HEK293T (cell line): ENCODE results near the gene GALK1.

Experiments used
- ARNT ChIP-seq: fragments of 450-650 bp; IDR thresholded peaks from 2 replicates; pipeline ENCODE4 v1.6.1; 2017; ENCODE audit warnings: mild to moderate bottlenecking
- BHLHE40 ChIP-seq: fragments of 450-650 bp; IDR thresholded peaks from 2 replicates; pipeline ENCODE4 v1.6.1; 2016; ENCODE audit warnings: mild to moderate bottlenecking, moderate library complexity, borderline replicate concordance
- CTBP1 ChIP-seq: fragments of 450-650 bp; IDR thresholded peaks from 2 replicates; pipeline ENCODE4 v1.6.1; 2016; ENCODE audit warnings: borderline replicate concordance
- FOXA1 ChIP-seq: fragments of 450-650 bp; IDR thresholded peaks from 2 replicates; pipeline ENCODE4 v1.6.1; 2016; ENCODE audit warnings: mild to moderate bottlenecking
- FOXK2 ChIP-seq: fragments of 450-650 bp; IDR thresholded peaks from 2 replicates; pipeline ENCODE4 v1.6.1; 2016; ENCODE audit warnings: mild to moderate bottlenecking
- FOXM1 ChIP-seq: fragments of 450-650 bp; IDR thresholded peaks from 2 replicates; pipeline ENCODE4 v1.6.1; 2017; ENCODE audit warnings: mild to moderate bottlenecking, borderline replicate concordance
- HDGF ChIP-seq: fragments of 450-650 bp; IDR thresholded peaks from 2 replicates; pipeline ENCODE4 v1.6.1; 2017; ENCODE audit warnings: antibody characterized with exemption, borderline replicate concordance
- NFRKB ChIP-seq: fragments of 450-650 bp; IDR thresholded peaks from 2 replicates; pipeline ENCODE4 v1.6.1; 2016; ENCODE audit warnings: mild to moderate bottlenecking, moderate library complexity
- SP1 ChIP-seq: fragments of 450-650 bp; IDR thresholded peaks from 2 replicates; pipeline ENCODE4 v1.6.1; 2017
- SUZ12 ChIP-seq: fragments of 450-650 bp; IDR thresholded peaks from 2 replicates; pipeline ENCODE4 v1.6.1; 2016; ENCODE audit warnings: mild to moderate bottlenecking
- TF ChIP-seq, protein P1 (sequence below): fragments of 450-650 bp; IDR thresholded peaks from 2 replicates; pipeline ENCODE4 v1.6.1; 2016

DNA sequence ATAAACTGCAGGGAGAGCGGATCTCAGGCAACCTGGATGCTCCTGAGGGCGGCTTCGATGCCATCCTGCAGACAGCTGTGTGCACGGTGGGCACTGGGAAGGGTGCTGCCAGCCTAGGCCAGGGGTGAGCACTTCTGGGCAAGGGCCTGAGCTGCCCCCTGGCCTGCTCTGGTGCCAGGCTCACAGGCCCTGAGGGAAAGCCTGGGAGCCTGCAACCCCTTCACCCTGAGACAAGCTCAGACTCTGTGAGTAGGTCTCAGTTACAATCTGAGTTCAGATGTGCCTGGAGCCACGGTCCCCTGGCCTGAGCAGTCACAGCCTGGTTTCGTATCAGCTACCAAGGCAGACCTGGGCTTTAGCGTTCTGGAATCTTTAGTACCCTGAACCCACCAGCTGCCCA, 35.6 kb downstream of the GALK1 start:
- TF ChIP-seq CTBP1 (no peak), SP1 (no peak), ARNT (no peak), NFRKB (no peak), BHLHE40 (no peak), FOXM1 (no peak), HDGF (no peak), FOXK2 (no peak), SUZ12 (no peak), FOXA1 (no peak)
- TF ChIP-seq, protein P1, sequence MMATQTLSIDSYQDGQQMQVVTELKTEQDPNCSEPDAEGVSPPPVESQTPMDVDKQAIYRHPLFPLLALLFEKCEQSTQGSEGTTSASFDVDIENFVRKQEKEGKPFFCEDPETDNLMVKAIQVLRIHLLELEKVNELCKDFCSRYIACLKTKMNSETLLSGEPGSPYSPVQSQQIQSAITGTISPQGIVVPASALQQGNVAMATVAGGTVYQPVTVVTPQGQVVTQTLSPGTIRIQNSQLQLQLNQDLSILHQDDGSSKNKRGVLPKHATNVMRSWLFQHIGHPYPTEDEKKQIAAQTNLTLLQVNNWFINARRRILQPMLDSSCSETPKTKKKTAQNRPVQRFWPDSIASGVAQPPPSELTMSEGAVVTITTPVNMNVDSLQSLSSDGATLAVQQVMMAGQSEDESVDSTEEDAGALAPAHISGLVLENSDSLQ, result no peak
